Activated gamma-delta T cell (primary cell): ENCODE measurements around the gene CHD9NB.

ENCODE experiments used
- DNase-seq: peaks from one replicate; lab custom pipeline; 2025; lab: John Stamatoyannopoulos, UW
- total RNA-seq, 2 donors: gene quantifications; one replicate each; lab custom pipeline; 2026; lab: John Stamatoyannopoulos, UW

CHD9NB gene
- total RNA-seq: 0 to 0.22 reads per million in 2 donors

GRCh38 chr16:53052519-53053501 is at the start of gene CHD9NB:
Gene CHD9NB, minus strand, starts transcription at chr16:53052897. Its CDS starts 8,739 bp downstream, at chr16:53044158.
- DNase-seq: no peak

DNA sequence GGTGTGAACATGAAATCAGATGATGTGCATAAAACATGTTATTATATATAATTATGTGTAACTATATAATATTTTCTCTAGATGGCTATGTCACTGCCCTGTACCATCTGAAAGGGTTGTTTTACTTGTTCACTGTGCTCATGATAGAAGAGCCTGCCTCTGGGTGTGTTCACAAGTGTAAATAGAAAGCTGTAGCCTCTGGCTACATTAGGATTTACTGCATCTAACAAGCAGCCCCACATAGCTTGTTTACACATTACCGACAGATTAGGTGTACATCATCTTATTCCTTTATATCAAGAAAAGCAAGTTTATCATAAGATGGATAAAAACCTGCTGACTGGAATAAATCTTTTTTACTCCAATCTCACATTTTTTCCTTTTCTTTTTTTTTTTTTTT is 48.2 kb upstream of the CHD9NB start:
- DNase-seq: no peak

- DNase-seq: no peak
Observed at GRCh38 chr16:53100131-53100748, 47.5 kb upstream of the CHD9NB start.

GRCh38 chr16:53099318-53100130 is 46.8 kb upstream of the CHD9NB start:
- peak; percentile 37 for DNase-seq

- DNase-seq: peak; percentile 34
Observed at GRCh38 chr16:53098526-53099317, 46.0 kb upstream of the CHD9NB start.

DNA sequence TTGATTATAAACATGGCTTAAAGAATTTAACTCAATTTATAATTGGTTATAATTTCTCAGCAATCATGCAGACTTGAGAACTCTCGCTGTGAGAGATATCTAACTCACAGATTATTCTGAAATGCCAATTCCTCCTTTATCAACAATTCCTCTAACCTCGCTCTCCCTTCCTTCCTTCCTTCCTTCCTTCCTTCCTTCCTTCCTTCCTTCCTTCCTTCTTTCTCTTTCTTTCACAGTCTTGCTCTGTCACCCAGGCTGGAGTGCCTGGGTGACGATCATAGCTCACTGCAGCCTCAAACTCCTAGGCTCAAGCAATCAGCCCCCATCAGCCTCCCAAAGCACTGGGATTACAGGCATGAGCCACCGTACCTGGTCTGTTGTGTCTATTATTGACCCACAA is 44.5 kb upstream of the CHD9NB start:
- DNase-seq: no peak

GRCh38 chr16:53094013-53094630 is 41.4 kb upstream of the CHD9NB start:
- DNase-seq: peak; percentile 27

DNA sequence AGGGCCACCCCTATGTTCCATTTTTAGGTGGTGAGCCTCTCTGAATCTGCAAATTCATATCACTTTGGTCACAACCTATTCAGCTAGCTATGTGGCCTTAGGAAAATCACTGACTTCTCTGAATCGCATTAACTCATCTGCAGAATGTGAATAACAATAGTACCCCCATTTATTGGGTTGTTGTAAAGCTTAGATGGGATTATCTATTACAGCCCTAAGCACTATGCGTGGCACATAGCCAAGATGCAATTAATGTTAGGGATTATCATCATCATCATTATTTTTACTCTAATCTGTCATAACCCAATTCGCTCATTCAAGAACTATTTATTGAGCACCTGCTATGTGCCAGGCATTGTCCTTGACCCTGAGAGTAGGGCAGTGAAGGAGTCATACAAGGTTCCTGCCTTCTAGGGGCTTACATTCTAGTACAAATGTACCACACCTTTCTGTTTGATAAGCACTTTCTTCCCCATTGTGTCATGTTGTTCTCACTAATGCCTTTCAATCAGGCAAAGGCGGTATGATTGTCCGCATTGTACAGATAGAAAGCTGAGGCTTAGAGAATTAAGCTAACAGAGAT is 40.6 kb upstream of the CHD9NB start:
- no peak for DNase-seq

DNA sequence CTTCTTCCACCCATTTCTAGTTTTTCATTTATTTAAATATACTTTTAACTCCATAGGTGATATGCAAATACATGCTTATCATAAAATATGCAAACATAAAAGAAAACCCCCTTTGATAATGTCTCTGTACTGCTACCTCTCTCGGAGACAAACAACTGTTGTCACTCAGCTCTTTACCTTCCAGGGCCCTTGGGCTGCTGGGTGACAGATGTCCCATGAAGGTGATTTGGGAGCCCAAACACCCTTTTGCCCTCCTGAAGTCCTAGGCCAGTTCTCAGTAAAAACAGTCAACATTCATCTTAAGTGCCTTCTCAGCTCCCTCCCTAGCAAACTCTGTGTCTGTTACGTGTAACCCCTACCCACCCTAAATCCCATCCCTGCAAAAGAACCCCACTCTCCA is 39.6 kb upstream of the CHD9NB start:
- no peak for DNase-seq

GRCh38 chr16:53091466-53092211 is 38.9 kb upstream of the CHD9NB start:
- DNase-seq: no peak

DNA sequence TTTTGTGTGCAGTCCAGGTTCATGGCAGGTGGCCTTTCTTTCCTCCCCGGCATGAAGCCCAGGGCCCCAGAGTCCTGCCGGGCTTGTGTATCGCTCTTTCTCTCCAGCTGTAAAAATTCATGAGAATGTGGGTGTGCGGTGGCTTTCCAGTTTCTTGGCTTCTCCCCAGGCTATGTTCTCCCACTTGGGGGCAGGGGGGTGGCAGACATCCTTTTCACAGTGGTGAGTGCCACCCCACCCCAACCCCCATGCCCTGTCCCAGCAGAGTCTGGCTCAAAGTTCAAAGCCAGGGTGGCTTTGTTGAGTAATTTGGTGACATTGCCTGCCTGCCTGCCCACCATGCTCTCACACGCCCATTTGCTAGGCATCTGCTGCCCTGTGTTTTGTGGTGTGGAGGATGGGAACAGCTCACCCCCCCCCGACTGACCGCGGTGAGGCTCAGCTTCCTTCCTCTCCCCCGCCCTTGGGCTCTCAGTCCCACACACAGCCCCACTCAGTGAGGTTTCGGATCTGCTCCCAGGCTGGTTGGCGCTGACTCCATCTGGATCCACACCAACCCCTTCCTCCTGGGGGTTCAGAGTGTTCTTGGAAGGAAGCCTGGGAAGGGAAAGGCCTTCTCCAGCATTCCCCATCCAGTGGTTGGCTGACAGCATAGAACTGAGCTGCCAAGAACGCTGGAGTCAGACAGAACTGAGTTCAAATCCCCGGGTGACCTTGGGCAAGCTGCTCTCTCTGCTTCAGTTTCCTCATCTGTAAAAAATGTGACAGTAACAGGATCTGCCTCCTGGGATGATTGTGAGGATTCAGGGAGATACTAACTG is 38.1 kb upstream of the CHD9NB start:
- DNase-seq: no peak

DNA sequence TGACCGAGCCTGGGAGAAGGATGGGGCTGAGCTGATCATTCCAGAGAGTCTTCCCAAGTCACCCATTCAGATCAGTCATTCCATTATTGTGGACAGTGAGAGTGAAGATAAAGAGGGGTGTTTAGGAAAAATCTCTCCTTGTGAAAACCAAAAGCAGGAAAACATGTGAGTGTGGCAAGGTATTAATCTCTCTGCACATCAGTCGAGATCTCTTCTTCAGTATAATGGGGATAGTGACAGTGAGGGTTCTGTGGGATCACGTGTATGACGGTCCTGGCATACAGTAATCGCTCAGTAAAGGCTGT is 37.5 kb upstream of the CHD9NB start:
- DNase-seq: no peak

- no peak for DNase-seq
Observed at GRCh38 chr16:53089434-53090285, 37.0 kb upstream of the CHD9NB start.

GRCh38 chr16:53087101-53087500 is 34.4 kb upstream of the CHD9NB start:
- no peak for DNase-seq

DNA sequence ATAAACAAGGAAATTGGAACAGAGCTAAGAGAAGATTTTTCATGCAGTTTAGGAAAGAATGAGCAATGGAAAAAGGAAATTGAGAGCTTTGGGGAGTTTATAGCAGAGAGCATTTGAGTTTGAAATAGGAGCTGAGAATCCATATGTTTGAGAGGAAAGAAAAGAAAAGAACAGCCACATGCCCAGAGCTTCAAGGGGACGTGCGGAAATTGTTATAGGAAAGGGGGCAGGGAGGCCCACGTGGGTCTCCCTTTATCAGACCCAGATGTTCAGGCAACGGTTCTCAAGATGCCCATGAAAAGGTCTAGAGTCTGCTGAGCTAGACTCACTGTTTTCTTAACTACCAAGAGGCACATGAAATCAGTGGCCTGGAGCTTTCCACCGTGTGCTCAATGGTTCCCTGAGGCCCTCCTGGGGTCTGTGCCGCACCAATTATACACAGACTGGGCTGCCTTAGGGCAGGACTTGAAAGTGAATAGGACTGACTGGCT is 33.3 kb upstream of the CHD9NB start:
- no peak for DNase-seq

GRCh38 chr16:53085369-53085843 is 32.7 kb upstream of the CHD9NB start:
- no peak for DNase-seq

GRCh38 chr16:53084746-53085334 is 32.1 kb upstream of the CHD9NB start:
- DNase-seq: no peak
